Transverse colon (tissue), 4 donors: ENCODE data around the gene CXCL3. TPM values are rescaled to one million over a fixed set of nuclear protein-coding genes. Genes with fewer than 3 reads are reported as not detected.

Source experiments
- DNase-seq: peaks from one replicate; pipeline ENCODE4 v3.0.0-alpha.2; 2019
- H3K27ac ChIP-seq, 4 donors: fragments of 200-600 bp; sonication (generic); 2 replicates each; pipeline ENCODE4 v1.5.1; 2016 to 2018; ENCODE audit warnings: inconsistent platforms in 4 of 4
- H3K27me3 ChIP-seq: fragments of 200-600 bp; sonication (generic); 2 replicates; pipeline ENCODE4 v1.5.1; 2017; ENCODE audit warnings: inconsistent platforms
- H3K36me3 ChIP-seq, 4 donors: fragments of 200-600 bp; sonication (generic); 2 replicates each; pipeline ENCODE4 v1.5.1; 2017 to 2019; ENCODE audit warnings: inconsistent platforms in 4 of 4
- H3K4me1 ChIP-seq, 4 donors: fragments of 200-600 bp; sonication (generic); 2 replicates each; pipeline ENCODE4 v1.5.1; 2017 to 2020; ENCODE audit warnings: inconsistent platforms in 4 of 4
- H3K4me3 ChIP-seq, 4 donors: fragments of 200-600 bp; sonication (generic); 1 replicate in 1 of 4; 2 replicates in 3 of 4; pipeline versions ENCODE4 v1.5.1 to v1.6.1; 2017 to 2019; ENCODE audit warnings: inconsistent platforms in 4 of 4
- H3K9me3 ChIP-seq, 2 donors: fragments of 200-600 bp; sonication (generic); 2 replicates each; pipeline ENCODE4 v1.5.1; 2017 to 2019; ENCODE audit warnings: inconsistent platforms in 2 of 2
- CTCF ChIP-seq, 5 experiments: fragments of 200-600 bp in 3 of 5; fragments of 450-650 bp in 2 of 5; sonication (generic) in 3 of 5; IDR thresholded peaks; 1 replicate in 2 of 5; 2 replicates in 3 of 5; pipeline ENCODE4 v1.5.1; 2016 to 2017; ENCODE audit warnings: antibody characterized with exemption in 5 of 5, inconsistent platforms in 3 of 5, mild to moderate bottlenecking in 2 of 5, moderate library complexity in 1 of 5
- EP300 ChIP-seq: sonication (generic); formaldehyde crosslinking; IDR thresholded peaks from one replicate; pipeline ENCODE4 v1.6.1; 2017; ENCODE audit warnings: antibody characterized with exemption, low read depth
- POLR2A ChIP-seq: fragments of 450-650 bp; IDR thresholded peaks from one replicate; pipeline ENCODE4 v1.6.1; 2016; ENCODE audit warnings: antibody characterized with exemption, mild to moderate bottlenecking, moderate library complexity
- POLR2AphosphoS5 ChIP-seq, 3 donors: sonication (generic); formaldehyde crosslinking; IDR thresholded peaks; one replicate each; pipeline ENCODE4 v1.6.1; 2016; ENCODE audit warnings: antibody characterized with exemption in 3 of 3
- WGBS, 2 donors: methylation state at CpG; one replicate each; pipeline ENCODE4 v1.1.5; 2018; ENCODE audit warnings: low coverage in 1 of 2; 5-methylcytosine and 5-hydroxymethylcytosine counted together
- in situ Hi-C, 4 donors: fragments of 200-750 bp; cut with MboI; loops; one replicate each; pipeline versions ENCODE4 v1.15.0 to v1.15.1; 2017; ENCODE audit warnings: low sequenced_read_pairs in 3 of 4, low pct_ligation_motif_present in 1 of 4, low pct_unique_long_range_greater_than_20kb in 1 of 4
- intact Hi-C: fragments of 100-400 bp; cut with DNase I; formaldehyde crosslinking; loops from one replicate; pipeline ENCODE4 v1.15.1; 2023; ENCODE audit warnings: low total_unique reads
- total RNA-seq, 4 donors: library from RNA; depleted of rRNA; stranded (reverse); fragments of >200 nt; gene quantifications; one replicate each; pipeline ENCODE4 v1.1.0, GENCODE V29; 2016

CXCL3 gene
- total RNA-seq, 4 donors from 2014 or later: 1.8 to 5.2 (median 5.1) TPM

GRCh38 chr4:74004668-74005067 is 33.8 kb downstream of the CXCL3 start:
- TF ChIP-seq CTCF (IDR thresholded peaks at IDR 0.05) (no peak), EP300 (no peak), POLR2AphosphoS5 (IDR thresholded peaks at IDR 0.05) (no peak), POLR2A (no peak)
- in situ Hi-C loops: no loop called here
- 41 to 42% methylated on average over 4 of the region's 4 CpGs for WGBS, 2 donors
- H3K4me1 ChIP-seq: peaks cover 0 to 29% (median 11%) of the 10 kb centered on the region in 4 donors
- H3K27ac ChIP-seq: peak overlapping the region; percentile 53 to 78 (median 72)
- intact Hi-C loops: no loop called here
- H3K4me3 ChIP-seq: no peak overlapping the region
- no peak for DNase-seq
- H3K36me3 ChIP-seq: no peaks in the 10 kb centered on the region
- H3K27me3 ChIP-seq: no peaks in the 10 kb centered on the region
- no peaks in the 10 kb centered on the region for H3K9me3 ChIP-seq

GRCh38 chr4:74000301-74000700 is 38.2 kb downstream of the CXCL3 start:
- H3K27ac ChIP-seq: no peak overlapping the region
- no peak for TF ChIP-seq POLR2A
- H3K36me3 ChIP-seq: no peaks in the 10 kb centered on the region
- H3K9me3 ChIP-seq: no peaks in the 10 kb centered on the region
- no peak overlapping the region for H3K4me3 ChIP-seq
- in situ Hi-C loops: no loop called here
- peaks cover 0 to 12% (median 5%) of the 10 kb centered on the region in 4 donors for H3K4me1 ChIP-seq
- intact Hi-C loops: no loop called here
- no peak for DNase-seq
- 36 to 54% methylated on average over 6 of the region's 6 CpGs for WGBS, 2 donors
- peaks cover 20% of the 10 kb centered on the region for H3K27me3 ChIP-seq

DNA sequence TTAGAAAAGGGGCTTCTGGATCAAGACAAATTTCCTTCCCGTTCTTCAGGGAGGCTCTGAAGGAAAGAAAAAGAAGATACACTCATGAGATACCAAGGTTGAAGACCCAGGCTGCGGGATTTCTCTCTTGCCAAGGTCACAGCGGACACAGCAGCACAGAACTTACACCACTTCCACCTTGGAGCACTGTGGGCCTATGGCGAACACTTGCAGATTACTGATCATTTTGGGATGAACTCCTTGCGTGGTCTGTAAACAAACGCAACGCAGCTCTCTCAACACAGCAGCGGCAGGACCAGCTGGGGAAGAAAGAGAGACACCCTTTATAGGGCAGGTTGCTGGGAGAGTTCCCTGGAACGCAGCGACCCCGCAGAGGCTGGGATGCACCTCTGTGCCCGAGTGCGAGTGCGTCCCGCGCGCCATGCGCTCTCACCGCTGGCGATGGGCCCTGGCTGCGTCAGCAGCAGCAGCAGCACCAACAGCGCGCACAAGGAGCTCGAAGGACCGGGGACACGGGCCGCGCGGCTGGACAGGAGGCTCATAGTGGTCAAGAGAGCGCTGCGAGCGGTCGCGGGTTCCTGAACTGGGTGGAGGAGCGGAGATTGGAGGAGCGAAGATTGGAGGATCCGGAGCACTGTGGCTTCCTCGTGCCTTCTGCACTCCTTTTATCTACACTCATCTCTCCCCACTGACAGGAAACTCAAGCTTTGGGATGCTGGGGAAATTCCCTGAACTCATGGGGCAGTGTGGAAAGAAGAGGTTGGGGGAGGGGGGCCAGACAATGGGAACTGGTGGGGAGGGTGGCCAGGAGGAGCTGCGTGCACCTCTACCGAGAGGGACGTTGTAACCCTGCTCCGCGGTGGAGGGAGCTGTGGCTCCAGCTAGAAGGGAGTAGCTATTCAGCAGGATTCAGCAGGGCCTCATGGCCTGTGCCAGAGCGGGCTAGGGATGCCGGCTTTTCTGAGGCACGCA is 40.2 kb downstream of the CXCL3 start, which contains the start of gene CXCL5:
Gene CXCL5 (minus strand): TSS at position 638 of the 972 bp plus-strand sequence. CDS start 96 bp downstream, at position 542.
- Histone ChIP-seq H3K4me1 (no peaks in the 10 kb centered on the region), H3K27me3 (peaks cover 20% of the 10 kb centered on the region), H3K9me3 (no peaks in the 10 kb centered on the region), H3K27ac (no peak within 1 kb of the TSS), H3K36me3 (no peaks in the 10 kb centered on the region), H3K4me3 (peak within 1 kb of the TSS in 1 of 4 donors; percentile 29)
- intact Hi-C loops: no loop called here
- in situ Hi-C loops: no loop called here
- TF ChIP-seq CTCF (IDR thresholded peaks at IDR 0.05) (no peak), POLR2A (no peak), EP300 (no peak)
- 52 to 70% methylated on average over 13 to 46 of the region's 46 CpGs for WGBS, 2 donors
- DNase-seq: peak; percentile 16

- H3K27me3 ChIP-seq: peaks cover 6% of the 10 kb centered on the region
- no peaks in the 10 kb centered on the region for H3K9me3 ChIP-seq
- intact Hi-C loops: no loop called here
- 0 to 45% methylated on average over 1 of the region's 1 CpG for WGBS, 2 donors
- DNase-seq: no peak
- H3K4me1 ChIP-seq: no peaks in the 10 kb centered on the region
- no peak overlapping the region for H3K4me3 ChIP-seq
- no peaks in the 10 kb centered on the region for H3K36me3 ChIP-seq
- in situ Hi-C loops: no loop called here
- H3K27ac ChIP-seq: no peak overlapping the region
- no peak for TF ChIP-seq CTCF (IDR thresholded peaks at IDR 0.05)
- no peak for TF ChIP-seq POLR2A
- no peak for TF ChIP-seq EP300
- TF ChIP-seq POLR2AphosphoS5 (IDR thresholded peaks at IDR 0.05): no peak
Observed at GRCh38 chr4:73992050-73992449, 46.4 kb downstream of the CXCL3 start.
